T-helper 2 cell (primary cell): ENCODE measurements around the gene DSCAML1.

ENCODE experiments used
- DNase-seq, 5 experiments: peaks; one replicate each; pipeline versions ENCODE4 v3.0.0 to v3.0.0-alpha.2; 2012 to 2022

Gene DSCAML1

DNA sequence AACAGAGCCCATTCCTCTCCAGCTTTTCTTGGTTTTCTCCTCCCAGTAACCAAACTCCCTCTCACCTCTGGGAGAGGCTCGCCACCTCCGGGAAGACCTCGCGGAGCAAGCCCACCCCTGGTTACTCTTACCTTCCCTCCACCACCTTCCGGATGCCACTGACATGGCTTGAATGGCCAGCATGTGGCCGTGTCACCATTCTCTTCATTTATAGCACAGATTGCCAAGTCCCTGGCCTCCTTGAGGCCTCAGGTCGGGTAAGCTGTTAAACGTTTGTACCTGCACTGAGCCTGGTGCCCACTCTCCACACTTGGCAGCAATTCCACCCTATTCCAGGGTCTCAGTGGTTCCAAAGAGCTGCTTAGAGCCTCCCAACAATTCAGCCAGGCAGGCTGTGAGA lies 35.5 kb upstream of the DSCAML1 start:
- DNase-seq: no peak

GRCh38 chr11:117831661-117832415 lies 34.8 kb upstream of the DSCAML1 start:
- no peak for DNase-seq

DNA sequence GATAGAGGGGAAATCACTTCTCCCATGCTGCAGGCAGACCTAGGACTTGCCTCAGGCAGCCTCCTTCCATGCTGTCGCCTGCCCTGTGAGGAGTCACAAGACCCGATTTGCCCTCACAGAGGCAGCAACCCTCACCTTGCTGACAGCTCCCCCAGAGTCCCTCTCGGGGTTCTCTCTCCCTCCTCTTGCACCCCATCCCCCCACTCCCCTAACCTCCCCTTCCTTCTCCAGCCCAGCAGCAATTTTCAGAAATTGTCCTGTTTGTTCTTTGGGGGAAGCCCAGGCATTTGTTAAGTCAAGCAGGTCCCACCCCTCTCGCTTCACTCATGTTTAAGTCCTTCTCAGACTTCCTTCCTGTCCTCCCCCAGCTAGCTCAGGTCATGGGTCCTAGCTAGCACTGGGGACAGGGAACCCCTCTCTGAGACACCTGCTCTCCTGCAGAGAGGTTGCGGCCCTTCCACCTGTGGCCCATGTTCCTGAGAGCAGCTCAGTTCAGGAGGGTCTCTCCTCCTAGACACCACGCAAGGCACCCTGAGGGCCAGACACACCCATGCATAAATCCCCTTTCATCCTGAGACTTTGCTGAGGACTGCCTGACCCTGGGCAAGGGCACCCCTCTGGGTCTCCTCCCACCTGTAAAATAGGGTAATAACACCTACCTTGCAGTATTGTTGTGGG lies 33.8 kb upstream of the DSCAML1 start:
- DNase-seq: no peak

DNA sequence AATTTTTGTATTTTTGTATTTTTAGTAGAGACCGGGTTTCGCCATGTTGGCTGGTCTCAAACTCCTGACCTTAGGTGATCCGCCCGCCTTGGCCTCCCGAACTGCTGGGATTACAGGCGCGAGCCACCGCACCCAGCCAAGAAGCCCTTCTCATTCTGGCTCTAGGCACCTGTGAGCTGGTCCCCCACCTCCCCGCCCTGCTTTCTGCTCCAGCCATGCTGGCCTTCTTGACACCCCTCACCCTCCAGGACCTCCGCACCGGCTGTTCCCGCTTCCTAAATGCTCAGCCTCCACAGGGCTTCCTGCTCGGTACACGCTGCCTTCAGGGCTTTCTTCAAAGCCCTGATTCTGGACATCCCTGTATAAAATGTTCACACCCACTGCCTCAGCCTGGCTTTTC lies 33.1 kb upstream of the DSCAML1 start:
- no peak for DNase-seq

DNA sequence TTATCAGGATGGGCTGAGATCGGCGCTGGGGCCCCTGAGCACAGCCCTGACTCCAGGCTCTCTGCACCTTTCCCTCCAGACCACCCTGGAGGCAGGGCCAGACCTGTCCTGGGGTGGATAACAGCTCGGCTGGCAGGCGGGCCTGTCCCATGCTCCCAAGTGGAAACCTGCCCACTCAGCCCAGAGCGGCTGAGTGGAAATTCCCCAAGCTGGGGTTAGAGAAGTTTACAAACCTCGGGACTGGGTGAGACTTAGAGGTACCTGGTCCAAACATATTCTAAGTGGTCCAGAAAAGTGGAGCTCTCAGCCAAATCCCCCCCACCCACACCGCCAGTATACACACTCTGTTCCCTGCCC lies 32.3 kb upstream of the DSCAML1 start:
- no peak for DNase-seq

- peak in 4 of 5 experiments; percentile 23 to 78 (median 57) for DNase-seq
These were observed 31.8 kb upstream of the DSCAML1 start for GRCh38 chr11:117828611-117829368.

- DNase-seq: peak in 1 of 5 experiments; percentile 53
These were observed 30.8 kb upstream of the DSCAML1 start for GRCh38 chr11:117827521-117828511.

DNA sequence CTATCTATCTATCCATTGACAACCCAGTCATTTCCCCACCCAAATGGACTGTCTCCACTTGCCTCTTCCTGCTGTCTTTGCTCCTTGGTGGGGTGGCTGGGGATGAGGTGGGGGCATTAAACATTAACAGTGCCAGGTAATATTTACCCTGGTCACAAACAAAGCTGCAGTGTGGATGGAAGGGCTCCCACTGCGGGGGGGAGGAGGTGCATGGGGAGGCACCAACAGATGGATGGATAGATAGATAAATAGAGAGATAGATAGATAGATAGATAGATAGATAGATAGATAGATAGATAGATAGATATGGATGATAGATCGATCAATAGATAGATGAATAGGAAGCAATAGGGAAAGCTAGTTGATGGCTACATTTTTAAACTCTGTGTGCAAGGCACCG lies 29.8 kb upstream of the DSCAML1 start:
- DNase-seq: no peak

- DNase-seq: no peak
These were observed 29.2 kb upstream of the DSCAML1 start for GRCh38 chr11:117826190-117826570.

- DNase-seq: no peak
These were observed 28.6 kb upstream of the DSCAML1 start for GRCh38 chr11:117825538-117826189.

DNA sequence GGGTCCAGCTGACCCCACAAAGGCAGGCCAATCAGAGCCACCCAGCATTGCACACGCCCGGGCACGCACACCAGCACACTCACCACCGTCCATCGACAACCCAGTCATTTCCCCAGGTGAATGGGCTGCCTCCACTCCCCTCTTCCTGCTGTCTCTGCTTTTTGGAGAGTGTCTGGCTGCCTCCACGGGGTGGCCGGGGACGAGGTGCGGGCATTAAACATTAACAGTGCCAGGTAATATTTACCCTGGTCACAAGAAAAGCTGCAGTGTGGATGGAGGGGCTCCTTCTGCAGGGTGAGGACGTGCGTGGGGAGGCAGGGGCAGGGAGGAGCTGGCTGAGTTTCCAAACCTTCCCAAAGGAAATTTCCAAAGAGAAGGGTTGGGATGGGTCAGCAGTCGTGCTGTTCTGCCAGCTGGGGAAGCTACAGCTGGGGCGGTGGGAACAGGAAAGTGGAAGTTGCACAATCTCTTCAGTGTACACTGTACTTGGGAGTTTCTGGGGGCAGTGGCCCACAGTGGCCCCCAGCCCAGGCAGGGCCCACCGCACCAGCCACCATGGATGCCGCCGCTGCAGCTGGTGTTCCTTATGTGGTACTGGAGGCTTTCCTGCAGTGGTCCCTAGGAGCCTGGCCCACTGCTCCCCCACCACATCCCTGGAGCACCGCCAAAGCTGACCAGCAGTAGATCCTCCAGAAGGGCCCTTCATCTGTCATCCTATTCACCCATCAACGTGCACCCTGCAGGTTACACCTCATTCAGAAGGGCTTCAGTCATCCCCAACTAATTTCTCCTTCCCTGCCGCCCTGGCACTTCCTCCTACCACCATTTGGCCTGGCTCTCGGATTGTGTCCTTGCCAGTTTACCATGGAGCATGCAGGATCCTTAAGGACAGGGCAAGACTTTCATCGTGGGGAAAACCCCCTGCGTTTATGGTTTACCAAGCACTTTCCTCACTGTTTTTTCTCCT lies 27.8 kb upstream of the DSCAML1 start, which contains the start of gene FXYD2:
Gene FXYD2, minus strand, starts transcription at position 174 of the 967 bp plus-strand sequence. Its CDS starts 66 bp downstream, at position 108.
- DNase-seq: no peak

DNA sequence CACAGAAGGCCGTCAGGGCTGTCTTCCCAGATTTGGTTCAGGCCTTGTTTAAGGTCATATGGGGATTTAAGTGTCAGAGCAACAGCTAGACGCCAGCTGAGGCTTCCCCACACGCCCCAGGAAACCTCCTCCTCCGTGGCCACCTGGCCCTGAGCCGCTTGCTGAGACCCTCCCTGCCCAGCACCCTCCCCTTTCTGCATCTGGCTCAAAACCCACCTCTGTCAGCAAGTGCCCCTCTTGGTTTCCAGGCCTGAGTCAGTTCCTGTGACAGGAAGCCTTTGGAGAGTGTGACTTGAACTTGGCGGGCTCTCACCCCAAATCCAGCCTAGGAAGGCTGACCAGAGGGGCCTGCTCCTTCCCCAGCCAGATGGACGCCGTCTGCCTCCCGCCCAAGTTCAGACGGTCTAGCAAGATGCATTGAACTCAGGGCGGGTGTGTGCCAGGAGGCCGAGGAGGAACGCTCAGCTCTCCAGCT lies 27.0 kb upstream of the DSCAML1 start:
- no peak for DNase-seq

DNA sequence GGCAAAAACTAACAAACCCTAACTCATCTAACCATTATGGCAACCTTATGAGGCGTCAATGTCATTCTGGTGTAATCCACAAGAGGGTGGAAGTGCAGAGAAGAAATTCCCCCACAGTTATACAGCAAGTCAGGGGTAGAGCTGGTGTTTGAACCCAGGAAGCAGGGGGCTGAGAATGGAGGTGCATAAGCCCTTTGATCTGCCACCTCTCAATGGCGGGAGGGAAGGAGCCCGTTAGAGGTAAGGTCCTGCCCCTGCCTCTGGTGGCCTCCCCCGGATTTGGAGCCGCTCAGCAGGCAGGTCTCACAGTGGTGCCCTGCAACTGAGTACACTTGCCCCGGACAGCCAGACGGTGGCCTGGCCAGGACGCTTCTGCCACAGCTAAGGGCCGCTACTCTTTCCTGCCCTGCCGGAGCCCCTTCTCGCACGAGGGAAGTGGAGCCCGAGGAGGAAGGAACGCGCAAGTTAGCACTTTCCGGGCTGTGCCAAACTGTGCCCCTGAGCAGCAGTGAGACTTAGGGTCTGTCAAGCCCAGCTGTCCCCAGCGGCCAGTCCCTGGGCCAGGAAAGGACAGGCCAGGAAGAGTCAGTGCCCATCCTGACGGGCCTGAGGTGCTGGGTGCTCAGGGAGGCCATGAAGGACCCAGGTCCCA lies 26.4 kb upstream of the DSCAML1 start:
- DNase-seq: peak in 1 of 5 experiments; percentile 42

DNA sequence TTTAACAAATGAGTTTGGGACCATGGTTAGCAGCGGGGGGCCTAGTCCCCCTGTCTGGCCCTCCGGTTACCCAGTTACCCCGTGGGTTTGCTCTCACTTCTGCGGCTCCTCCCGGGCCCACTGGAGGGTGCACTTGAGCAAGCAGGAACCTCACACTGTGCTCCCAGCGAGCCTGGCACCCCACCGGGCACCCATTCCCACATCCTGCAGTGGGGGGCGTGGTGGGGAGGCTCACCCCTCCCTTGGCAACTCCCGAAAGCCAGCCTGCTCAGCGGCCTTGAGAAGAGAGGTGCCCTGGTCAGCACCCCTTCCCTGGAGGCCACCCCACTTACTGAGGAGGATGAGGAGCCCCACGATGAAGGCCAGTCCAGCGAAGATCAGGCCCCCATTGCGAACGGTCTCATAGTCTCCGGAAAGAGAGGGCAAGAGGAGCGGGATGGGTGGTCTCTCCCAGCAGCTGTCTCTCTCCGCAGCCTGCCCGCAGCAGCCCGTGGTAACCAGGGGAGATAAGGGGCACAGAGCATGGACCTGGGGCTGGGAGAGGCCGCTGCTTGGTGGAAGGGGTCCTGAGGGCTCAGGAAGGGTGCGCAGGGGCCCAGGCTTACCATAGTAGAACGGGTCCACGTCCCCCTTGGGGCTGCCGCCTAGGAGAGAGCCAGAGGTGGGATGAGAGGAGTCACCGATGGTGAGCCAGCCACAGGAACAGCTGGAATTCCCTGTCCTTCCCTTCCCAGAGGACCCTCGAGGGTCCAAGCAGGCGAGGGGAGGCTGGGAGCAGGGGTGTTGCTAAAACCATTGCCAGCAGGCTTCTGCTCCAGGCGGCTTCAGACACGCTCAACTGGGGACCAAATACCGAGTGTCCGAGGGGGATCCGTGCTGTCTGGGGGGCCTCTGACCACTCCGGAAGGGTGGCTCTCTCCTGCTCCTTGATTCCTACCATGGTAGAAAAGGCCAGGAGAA lies 25.3 kb upstream of the DSCAML1 start:
- DNase-seq: peak in 2 of 5 experiments; percentile 23 to 37

DNA sequence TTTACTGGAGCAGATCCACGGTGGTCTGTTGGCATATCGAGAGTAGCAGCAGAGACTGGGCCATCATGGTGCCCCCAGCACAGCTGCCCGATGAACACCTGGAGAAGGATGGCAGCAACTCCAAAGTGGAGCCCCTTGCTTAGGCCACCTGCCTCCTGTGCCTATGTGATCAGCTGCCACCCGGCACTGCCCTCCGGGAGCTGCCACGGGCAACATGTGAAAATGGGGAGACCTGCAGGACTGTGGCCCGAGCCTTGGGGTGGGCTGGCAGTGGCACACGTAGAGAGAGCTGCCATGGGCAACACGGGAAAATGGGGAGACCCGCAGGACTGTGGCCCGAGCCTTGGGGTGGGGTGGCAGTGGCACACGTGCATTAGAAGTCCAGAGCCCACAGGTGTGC lies 24.4 kb upstream of the DSCAML1 start:
- no peak for DNase-seq

DNA sequence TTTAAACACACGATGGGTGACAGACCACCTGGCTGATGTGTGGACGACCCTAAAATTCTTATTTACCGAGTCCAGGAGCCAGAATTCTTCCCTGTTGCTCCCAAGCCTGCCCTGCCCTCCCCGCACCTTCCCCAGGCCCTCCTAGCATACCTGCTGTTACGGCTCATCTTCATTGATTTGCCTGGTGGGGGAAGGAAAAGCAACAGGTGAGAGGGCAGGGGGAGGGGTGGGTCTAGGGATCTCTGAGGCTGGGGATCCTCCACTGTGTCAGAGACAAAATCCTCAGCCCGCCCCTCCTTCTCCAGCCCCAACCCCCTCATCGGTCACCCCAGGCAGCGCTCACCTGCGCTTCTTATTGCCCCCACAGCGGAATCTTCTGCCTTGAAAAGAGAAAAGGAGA lies 23.5 kb upstream of the DSCAML1 start:
- no peak for DNase-seq

- DNase-seq: no peak
These were observed 23.1 kb upstream of the DSCAML1 start for GRCh38 chr11:117820071-117820470.
